Measurements from ENCODE around the gene C11orf68.
"Not testable (repeated sequence)": the region's sequence is repeated elsewhere in the genome, so short reads cannot be mapped to it uniquely, and the experiment has no call there.

The C11orf68 gene

GRCh38 chr11:65918211-65919140 is at the start of gene C11orf68:
TSS of gene C11orf68 (minus strand) at chr11:65919062. CDS start at chr11:65919031, 31 bp downstream.
- DNase-seq: no peak

DNA sequence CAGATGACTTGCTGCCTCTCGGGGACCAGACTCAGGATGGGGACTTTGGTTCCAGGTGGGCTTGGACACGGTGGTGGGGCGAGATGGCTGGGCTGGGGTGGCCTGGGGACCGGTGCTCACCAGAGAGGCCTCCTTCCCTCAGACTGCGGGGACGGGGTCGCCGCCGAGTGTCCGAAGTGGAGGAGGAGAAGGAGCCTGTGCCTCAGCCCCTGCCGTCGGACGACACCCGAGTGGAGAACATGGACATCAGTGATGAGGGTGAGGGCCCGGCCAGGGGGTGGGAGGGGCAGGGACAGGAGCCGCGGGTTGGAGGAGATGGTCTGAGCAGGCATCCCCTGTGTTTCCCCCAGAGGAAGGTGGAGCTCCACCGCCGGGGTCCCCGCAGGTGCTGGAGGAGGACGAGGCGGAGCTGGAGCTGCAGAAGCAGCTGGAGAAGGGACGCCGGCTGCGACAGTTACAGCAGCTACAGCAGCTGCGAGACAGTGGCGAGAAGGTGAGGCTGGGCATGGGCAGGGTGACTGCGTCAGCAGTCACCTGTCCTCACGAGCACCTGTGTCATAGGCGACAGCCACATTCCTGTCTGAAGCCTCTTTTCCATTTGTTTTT is 48.6 kb upstream of the C11orf68 start:
- no peak for DNase-seq

DNA sequence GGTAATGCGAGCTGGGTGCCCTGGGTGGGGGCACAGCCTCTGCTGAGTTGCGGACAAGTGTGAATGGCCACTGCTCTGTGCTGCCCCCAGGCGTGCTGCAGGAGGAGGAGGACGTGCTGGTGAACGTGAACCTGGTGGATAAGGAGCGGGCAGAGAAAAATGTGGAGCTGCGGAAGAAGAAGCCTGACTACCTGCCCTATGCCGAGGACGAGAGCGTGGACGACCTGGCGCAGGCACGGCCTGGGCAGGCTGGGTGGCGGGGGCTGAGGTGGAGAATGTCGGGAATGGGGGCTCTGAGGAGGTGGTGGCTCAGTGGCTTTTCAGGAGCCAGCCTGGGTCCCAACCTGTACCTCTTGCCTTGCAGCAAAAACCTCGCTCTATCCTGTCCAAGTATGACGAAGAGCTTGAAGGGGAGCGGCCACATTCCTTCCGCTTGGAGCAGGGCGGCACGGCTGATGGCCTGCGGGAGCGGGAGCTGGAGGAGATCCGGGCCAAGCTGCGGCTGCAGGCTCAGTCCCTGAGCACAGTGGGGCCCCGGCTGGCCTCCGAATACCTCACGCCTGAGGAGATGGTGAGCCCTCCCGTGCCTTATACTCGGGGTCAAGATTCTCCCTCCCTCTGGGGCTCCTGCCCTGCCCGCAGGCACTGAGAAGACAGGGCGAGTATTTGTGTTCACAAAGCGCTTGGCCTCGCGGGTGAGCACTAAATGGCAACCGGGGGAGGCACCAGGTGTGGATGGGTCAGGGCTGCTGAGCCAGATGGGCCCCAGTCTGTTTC is 47.3 kb upstream of the C11orf68 start:
- no peak for DNase-seq

DNA sequence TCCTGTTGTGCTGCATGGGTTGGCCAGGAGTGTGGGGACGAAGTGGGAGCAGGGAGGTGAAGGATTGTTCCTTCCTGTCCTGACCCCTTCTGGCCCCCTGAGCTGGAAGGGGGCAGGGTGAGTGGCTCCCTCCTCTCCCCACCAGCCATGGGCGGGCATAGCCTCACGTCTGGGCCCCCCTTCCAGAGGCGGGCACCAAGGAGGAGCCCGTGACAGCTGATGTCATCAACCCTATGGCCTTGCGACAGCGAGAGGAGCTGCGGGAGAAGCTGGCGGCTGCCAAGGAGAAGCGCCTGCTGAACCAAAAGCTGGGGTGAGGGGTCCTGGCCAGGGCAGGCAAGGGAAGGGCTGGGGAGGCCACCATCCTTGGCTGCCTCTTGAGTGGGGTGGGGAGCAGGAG is 46.0 kb upstream of the C11orf68 start:
- DNase-seq: no peak

DNA sequence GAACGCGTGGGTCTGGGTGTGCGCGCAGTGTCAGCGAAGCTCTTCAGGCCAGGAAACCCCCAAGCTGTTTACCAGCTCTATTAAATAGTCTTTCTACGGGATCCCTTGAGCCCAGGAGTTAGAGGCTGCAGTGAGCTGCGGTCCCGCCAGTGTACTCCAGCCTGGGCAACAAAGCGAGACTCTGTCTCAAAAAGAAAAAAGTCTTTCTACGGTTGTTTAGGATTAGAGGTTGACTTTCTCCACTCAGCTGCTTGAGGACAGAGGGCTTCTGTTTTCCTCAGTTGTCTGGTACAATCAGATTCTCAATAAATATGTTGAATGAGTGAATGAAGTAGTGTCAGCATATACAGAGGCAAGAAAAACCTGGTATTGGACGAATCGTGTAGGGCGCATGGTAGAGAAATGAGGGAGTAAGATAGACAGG is 43.3 kb upstream of the C11orf68 start:
- no peak for DNase-seq

GRCh38 chr11:65961267-65962140 is 42.6 kb upstream of the C11orf68 start, which contains the start of gene SART1:
TSS of gene SART1 (plus strand) at chr11:65961734. CDS start at chr11:65961781, 47 bp downstream.
- DNase-seq: peak; percentile 95

DNA sequence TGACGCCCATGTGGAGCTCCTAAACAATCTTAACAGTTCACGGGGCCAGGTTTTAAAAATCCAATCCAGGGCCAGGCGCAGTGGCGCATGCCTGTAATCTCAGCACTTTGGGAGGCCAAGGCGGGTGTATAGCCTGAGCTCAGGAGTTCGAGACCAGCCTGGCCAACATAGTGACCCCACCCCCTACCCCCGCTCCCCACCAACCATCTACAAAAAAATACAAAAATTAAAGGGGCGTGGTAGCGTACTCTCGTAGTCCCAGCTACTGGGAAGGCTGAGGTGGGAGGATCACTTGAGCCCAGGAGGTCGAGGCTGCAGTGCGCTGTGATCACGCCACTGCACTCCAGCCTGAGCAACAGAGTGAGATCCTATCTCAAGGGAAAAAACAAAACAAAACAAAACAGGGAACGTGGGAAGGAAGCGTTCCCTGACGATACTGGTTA is 42.0 kb upstream of the C11orf68 start:
- DNase-seq: no peak

GRCh38 chr11:65958774-65959420 is 40.0 kb upstream of the C11orf68 start:
- no peak for DNase-seq

GRCh38 chr11:65958291-65958690 is 39.4 kb upstream of the C11orf68 start:
- no peak for DNase-seq

DNA sequence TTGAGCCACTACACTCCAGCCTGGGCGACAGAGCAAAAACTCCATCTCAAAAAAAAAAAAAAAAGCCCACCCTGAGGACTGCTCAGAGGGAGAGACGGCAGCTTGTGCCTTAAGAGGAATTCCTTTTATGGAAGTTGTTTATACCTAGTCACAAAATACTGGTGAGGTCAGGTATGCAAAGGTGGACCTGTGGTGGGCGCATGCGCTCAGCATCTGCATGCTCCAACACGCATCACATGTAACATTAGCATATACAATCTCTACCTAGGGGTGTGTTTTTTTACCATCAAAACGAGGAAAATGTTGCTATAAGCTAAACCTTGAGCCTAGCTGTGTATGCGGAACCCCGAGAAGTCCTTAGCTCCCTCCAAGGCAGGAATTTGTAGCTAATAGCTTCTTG is 35.9 kb upstream of the C11orf68 start:
- no peak for DNase-seq

DNA sequence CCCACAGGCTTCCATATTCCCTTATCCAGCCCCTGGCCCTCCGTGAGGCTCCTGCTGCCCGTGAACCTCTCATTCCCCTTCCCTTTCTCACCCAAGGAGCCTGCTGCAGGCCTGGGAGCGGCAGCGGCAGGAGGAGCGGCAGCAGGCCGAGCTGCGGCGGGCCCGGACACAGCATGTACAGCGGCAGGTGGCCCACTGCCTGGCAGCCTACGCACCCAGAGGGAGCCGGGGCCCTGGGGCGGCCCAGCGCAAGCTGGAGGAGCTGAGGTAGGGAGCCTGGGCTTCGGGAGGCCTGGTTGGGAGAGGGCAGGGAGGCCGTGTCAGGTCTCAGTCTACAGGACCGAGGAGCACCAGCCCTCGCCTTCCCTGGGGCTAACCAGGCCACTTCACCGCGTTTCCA is 34.6 kb upstream of the C11orf68 start:
- DNase-seq: no peak

GRCh38 chr11:65952052-65952521 is 33.2 kb upstream of the C11orf68 start:
- DNase-seq: no peak

GRCh38 chr11:65951641-65952040 is 32.8 kb upstream of the C11orf68 start:
- DNase-seq: not testable (repeated sequence)

DNA sequence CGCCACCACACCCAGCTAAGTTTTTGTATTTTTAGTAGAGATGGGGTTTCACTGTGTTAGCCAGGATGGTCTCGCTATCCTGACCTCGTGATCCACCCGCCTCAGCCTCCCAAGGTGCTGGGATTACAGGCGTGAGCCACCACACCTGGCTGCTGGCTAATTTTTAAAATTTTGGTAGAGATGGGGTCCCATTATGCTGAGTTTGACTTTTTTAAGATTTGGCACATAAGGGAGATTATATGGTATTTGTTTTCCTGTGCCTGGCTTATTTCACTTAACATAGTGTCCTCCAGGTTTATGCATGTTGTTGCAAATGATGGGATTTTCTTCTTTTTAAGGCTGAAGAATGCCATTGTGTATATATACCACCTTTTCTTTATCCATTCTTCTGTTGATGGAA is 31.8 kb upstream of the C11orf68 start:
- not testable (repeated sequence) for DNase-seq

DNA sequence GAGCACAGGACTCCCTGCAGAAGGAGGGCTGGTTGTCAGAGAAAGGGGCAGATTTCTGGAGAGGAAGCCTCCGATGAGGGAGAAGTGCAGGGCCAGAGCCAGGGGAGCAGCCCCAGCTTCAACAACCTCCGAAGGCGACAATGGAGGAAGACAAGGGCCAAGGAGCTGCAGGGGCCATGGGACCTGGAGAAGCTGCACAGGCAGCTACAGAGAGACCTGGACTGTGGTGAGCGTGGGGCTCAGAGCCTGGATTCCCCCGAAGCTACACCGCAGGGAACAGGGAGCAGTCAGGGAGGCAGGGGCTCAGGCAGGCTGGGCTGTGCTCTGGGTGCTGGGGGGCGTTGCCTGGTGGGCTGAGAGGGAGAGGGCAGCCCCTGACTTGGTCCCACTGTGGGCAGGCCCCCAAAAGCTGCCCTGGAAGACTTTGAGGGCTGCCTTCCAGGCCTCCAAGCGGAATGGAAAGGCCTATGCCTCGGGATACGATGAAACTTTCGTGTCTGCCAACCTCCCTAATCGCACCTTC is 28.8 kb upstream of the C11orf68 start:
- DNase-seq: no peak

DNA sequence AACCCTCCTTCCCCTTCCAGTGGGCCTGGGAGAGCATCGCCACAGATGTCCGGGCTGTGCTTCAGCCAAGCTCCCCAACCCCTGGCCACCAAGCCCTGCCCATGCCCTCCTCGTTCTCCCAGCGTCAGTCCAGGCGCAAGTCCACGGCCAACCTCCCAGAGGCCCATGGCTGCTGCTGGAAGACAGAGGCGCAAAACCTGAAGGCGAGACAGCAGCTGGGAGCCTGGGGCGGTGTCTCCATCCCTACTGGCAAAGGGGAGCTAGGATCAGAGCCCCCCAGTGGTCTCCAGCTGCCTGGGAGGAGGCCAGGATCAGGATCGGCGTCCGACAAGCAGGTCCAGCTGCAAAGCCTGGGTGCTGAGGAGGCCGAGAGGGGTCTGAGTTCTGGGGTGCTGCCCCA is 28.3 kb upstream of the C11orf68 start:
- DNase-seq: no peak

DNA sequence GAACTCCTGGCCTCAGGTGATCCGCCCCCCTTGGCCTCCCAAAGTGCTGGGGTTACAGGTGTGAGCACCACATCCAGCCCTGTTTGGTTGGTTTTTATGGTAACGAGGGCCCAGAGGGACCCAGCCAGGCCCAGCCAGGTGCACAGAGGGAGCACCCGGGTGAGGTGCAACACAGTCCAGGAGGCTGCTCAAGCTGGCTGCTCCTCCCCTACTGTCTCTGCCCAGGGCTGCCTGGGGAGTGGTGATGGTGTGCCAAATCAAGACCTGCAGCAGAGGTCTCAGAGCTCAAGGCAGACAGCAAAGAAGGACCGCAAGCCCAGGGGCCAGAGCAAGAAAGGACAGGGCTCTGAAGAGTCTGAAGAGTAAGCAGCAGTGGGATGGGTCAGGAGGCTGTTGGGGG is 27.8 kb upstream of the C11orf68 start:
- DNase-seq: no peak

DNA sequence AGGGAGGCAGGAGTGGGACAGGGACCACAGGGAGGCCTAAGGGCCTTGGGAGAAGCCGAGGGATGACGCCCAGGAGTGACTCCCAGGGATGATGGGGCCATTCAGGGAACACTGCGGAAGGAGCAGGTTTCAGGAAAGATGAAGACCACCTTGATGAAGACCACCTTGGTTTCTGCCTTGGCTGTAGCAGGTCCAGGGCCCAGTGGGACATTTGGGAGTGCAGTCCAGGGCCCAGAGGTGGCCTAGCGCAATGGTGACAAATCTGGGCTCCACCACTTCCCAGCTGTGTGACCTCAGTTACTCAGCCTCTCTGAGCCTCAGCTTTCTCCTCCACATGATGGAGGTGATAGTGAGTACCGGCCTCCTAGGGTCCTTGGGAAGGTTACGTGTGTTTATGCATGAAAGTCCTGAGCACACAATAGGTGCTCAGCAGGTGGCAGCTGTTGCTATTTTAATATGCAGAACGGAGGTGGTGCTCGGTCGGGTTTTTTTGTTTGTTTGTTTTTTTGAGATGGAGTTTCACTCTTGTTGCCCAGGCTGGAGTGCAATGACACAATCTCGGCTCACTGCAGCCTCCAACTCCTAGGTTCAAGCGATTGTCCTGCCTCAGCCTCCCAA is 27.2 kb upstream of the C11orf68 start:
- no peak for DNase-seq

DNA sequence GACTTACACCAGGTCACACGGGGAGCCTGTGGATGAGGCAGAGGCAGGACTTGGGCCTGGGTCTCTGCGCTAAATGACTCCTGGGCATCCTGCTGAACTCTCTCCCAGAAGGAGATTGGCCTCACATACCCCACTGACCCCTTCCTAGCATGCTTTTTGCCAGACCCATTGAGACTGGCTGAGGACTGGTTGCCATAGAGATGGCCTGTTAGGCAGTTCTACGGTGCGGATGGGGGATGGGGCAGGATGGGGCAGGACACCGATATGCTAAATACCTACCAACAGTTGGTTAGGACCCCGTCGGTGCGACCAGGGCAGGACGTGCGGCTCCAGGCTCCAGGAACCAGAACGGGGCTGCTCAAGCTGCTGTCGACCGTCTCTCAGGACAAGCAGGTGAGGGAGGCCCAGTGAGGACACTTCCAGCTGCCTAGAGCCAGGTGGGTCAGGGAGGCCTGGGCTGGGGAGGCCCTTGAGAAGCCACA is 26.6 kb upstream of the C11orf68 start, which contains the start of gene TSGA10IP:
Gene TSGA10IP, plus strand, starts transcription at position 51 of the 482 bp plus-strand sequence. Its CDS starts 196 bp downstream, at position 247.
- no peak for DNase-seq

DNA sequence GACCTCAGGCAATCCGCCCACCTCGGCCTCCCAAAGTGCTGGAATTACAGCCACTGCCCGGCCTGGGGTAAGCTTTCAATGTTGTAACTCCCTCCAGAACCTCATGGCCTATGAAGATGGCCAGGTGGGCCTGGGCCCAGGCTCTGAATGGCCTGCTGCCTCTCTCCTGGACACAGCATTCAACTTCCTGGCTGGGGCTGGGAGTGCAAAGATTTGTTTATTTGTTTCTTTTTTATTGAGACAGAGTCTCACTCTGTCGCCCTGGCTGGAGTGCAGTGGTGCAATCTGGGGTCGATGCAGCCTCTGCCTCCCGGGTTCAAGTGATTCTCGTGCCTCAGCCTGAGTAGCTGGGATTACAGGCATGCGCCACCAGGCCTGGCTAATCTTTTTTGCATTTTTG is 25.9 kb upstream of the C11orf68 start:
- no peak for DNase-seq

GRCh38 chr11:65944191-65944590 is 25.3 kb upstream of the C11orf68 start:
- no peak for DNase-seq

All from activated CD8-positive, alpha-beta memory T cell treated with anti-CD3 and anti-CD28 coated beads for 24 hours (primary cell).